ENCODE measurements around the gene OR5L1.

Gene OR5L1

DNA sequence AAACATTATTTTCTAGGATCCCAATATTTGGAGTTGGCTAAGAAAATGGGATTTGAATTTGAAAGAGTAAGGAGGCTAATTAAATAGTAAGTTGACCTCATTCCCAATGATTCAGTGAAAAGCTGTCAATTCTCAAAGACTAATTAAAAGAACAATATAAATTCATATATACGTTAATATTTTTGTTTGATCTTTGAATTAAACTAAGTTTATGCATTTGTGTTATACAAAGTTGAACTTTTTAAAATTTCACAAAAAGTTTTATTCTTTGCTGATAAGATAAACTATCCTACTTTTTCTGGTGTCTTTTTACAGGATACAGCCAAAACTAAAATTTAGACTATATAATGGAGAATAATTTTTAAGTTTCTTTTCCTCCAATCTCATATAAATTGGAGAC lies at the start of gene OR5L1:
TSS of gene OR5L1 (plus strand) at position 301 of the 400 bp plus-strand sequence. CDS start 100 bp downstream, outside the sequence.
- no peak for DNase-seq (ENCODE audit: low read depth in 4 of 4, low spot score in 1 of 4)

DNA sequence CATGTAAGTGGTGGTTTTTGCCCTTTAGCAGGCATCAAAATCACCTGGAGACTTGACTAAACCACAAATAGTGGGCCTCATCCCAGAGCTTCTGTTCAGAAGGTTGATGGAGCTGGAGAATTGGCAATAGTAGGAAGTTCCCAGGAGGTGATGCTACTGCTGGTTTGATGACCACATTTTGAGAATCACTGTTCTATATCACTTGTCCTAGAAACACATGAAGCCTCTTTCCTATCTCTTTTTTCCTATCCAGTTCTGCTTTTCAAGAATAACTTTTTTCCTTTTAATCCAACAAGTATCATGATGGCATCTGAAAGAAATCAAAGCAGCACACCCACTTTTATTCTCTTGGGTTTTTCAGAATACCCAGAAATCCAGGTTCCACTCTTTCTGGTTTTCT lies 38.0 kb upstream of the OR5L1 start, which contains the start of gene OR5D13:
TSS of gene OR5D13 (plus strand) at position 301 of the 400 bp plus-strand sequence. CDS start at position 301, 0 bp downstream.
- no peak for DNase-seq (ENCODE audit: low read depth in 4 of 4, low spot score in 1 of 4)

DNA sequence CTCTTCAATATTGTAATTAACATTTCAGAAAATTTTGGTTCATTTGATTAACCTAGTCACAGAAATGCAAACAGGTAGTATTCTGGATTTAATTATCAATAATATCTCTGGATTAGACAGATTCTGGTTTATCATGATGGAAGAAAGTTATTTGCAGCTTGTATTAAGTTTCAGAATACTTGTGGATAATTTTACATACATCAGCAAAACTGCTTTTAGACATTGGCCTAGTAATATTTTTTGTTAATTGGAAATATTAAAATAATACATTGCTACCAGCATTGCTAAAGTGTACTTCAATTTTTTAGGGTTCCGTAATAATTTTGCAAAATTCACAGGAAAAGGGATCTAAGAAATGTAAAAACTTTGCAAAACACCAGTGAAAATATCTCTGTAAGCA lies 19.6 kb upstream of the OR5L1 start:
- no peak for DNase-seq (ENCODE audit: low read depth in 4 of 4, low spot score in 1 of 4)

DNA sequence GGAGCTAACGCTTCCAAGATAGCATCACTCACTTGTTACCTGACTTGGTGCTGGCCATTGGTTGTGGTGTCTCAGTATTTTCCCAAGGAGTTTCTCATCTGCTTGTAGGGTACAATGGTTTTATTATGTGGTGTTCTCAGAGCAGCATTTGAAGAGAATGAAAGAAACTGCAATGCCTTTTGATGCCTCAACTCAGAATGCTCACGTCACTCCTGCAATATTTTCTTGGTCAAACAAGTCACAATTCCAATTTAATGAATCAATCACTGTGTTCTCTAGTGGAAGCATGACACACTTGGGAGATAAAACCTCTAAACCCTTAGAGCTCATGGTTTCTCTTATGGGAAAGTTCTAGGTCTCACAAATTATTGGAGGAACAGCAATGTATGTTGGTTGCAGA lies 17.8 kb upstream of the OR5L1 start:
- no peak for DNase-seq (ENCODE audit: low read depth in 4 of 4, low spot score in 1 of 4)

DNA sequence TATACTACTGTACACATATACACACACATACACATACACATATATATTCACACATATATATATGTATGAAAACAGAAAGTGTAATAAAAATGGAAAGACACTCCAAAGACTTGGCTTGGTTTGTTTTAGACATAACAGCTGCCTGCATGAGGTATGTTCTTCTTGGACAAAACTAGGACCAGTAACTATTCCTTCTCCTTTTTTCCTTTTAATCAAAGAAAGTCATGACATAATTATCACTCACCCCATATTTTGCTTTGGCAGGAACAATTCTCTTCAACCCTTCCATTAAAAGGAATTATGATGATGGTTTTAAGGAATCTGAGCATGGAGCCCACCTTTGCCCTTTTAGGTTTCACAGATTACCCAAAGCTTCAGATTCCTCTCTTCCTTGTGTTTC lies 15.9 kb upstream of the OR5L1 start, which contains the start of gene OR5D14:
TSS of gene OR5D14 (plus strand) at position 301 of the 400 bp plus-strand sequence. CDS start at position 301, 0 bp downstream.
- no peak for DNase-seq (ENCODE audit: low read depth in 4 of 4, low spot score in 1 of 4)

DNA sequence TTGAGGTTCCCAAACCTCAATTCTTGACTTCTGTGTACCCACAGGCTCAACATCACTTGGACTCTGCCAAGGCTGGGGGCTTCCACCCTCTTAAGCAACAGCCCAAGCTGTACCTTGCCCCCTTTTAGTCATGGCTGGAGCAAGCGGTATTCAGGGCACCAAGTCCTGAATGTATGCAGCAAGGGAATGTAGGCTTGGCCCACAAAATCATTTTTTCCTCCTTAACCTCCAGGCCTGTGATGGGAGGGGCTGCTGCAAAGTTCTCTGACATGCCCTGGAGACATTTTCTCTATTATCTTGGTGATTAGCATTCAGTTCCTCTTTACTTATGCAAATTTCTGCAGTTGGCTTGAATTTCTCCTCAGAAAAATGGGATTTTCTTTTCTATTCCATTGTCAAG lies 4.9 kb upstream of the OR5L1 start:
- no peak for DNase-seq (ENCODE audit: low read depth in 4 of 4, low spot score in 1 of 4)

DNA sequence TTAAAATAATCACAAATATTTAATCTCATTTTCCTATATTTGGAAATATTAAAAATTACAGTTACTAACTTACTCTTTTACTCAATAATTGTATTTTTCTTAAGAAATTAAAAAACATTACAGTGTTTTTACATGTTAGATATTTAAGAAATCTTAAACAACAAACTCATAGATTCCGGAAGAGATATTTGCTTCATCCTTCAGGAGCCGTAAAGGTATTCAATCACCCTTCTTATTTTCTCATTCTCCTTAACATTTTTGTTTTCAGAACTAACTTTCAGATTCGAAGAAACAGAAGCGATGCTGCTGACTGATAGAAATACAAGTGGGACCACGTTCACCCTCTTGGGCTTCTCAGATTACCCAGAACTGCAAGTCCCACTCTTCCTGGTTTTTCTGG lies 8.2 kb downstream of the OR5L1 start, which contains the start of gene OR5D18:
TSS of gene OR5D18 (plus strand) at position 301 of the 400 bp plus-strand sequence. CDS start at position 301, 0 bp downstream.
- DNase-seq (ENCODE audit: low read depth in 4 of 4, low spot score in 1 of 4), result no peak

DNA sequence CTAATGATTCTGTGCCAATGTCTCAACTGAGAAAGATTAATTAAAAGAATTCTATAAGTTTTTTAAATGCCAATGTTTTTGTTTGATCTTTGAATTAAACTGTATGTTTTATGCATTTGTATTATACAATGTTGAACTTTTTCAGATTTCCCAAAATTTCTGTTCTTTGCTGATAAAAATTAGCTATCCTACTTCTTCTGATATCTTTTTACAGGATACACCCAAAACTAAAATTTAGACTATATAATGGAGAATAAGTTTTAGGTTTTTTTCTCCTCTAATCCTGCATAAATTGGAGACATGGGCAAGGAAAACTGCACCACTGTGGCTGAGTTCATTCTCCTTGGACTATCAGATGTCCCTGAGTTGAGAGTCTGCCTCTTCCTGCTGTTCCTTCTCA lies 15.8 kb downstream of the OR5L1 start, which contains the start of gene OR5L2:
TSS of gene OR5L2 (plus strand) at position 301 of the 400 bp plus-strand sequence. CDS start at position 301, 0 bp downstream.
- no peak for DNase-seq (ENCODE audit: low read depth in 4 of 4, low spot score in 1 of 4)

DNA sequence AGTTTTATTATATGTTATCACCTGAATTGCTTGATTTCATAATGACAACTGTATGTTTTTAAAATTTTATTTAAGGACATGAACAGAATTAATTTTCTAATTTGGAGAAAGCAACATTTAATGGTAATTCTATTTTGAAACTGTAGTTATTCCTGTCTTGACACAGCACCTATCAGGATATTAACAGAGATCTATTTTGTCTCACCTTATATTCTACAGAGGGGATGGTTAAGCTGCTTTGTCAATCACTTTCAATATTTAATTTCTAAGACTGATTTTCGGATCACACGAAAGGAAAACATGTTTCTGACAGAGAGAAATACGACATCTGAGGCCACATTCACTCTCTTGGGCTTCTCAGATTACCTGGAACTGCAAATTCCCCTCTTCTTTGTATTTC lies 27.3 kb downstream of the OR5L1 start, which contains the start of gene OR5D16:
TSS of gene OR5D16 (plus strand) at position 301 of the 400 bp plus-strand sequence. CDS start at position 301, 0 bp downstream.
- DNase-seq (ENCODE audit: low read depth in 4 of 4, low spot score in 1 of 4), result no peak

DNA sequence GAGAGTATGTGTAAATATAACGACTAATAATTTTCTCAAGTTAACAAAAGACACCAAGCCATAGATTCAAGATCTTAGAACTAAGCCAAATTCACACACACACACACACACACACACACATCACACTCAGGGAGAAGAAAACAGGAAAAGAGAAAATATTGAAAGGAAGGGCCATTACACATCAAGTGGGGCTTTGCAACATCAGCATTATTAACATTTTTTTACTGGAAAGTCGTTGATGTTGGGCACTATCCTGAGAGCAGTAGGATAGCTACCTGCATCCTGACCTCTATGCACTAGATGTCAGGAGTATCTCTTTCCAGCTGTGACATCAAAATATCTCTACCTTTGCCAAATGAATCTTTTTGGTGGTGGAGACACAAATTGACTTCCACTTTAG lies 36.3 kb downstream of the OR5L1 start:
- DNase-seq (ENCODE audit: low read depth in 4 of 4, low spot score in 1 of 4), result no peak

DNA sequence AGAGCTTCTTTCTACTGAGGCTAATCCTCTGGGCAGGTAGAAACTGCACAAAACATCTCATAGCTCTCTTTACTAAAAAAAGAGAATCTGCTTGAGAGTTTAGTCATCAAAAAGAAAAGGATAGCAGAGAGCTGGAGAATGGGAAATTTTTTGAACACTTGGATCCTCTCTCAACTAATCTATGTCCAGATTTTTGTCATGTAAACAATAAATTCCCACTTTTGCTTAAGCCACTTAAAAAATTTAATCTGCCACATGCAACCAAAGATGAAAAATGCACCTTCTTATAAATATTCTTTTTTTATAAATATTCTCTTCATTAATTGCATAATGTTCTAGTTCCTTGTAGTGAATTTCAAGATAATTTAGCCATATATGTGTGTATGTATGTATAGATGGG lies 37.9 kb downstream of the OR5L1 start:
- no peak for DNase-seq (ENCODE audit: low read depth in 4 of 4, low spot score in 1 of 4)

DNA sequence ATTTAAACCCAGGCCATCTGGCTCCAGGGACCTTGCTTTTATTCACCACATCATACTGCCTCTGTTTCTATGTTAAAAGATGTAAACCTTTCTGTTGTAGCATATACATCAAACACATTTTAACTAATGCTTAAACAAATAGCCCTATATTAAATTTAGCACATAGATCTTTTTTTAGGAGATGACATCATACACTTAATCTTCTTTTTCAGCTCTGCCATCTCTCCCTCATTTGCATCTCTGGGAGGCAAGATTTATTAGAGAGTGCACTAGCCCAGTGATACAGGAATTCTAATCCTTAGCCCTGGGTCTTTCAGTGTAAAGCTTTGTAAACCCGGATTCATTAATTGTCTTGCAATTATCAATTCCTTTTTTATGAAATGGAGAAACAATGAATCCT lies 41.0 kb downstream of the OR5L1 start:
- DNase-seq (ENCODE audit: low read depth in 4 of 4, low spot score in 1 of 4), result no peak

DNA sequence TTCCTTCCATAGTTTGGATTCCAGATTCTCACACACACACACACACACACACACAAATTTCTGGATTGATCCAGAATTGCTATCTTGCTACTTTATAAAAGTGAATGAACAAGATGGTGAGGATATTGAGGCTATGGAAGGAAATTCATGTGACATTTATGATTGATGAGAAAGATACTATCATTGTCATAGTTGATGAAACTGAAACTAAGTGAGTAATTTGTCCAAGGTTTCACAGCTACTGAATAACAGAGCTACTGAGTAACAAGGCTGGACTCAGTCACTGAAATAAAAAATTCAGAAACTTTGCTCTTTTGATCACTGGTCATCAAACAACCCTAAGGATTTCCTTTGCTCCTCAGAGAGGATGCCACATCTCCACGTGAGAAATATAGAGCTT lies 43.5 kb downstream of the OR5L1 start:
- no peak for DNase-seq (ENCODE audit: low read depth in 4 of 4, low spot score in 1 of 4)

Data from stimulated activated CD4-positive, alpha-beta T cell treated with anti-CD3 and anti-CD28 coated beads, Interleukin-1b, Interleukin-23, amount 100 ng/mL, for 24 hours (primary cell).